GM18519 (cell line): ENCODE measurements around the gene RAC3.
"Not testable (repeated sequence)": the region's sequence is repeated elsewhere in the genome, so short reads cannot be mapped to it uniquely, and the experiment has no call there.

Experiments
- ATAC-seq: cut with Tn5 transposase; IDR thresholded peaks from one replicate; pipeline ENCODE4 v1.9.1; 2021; ENCODE audit warnings: mild to moderate bottlenecking, moderate library complexity; ENCODE audit not compliant: unreplicated experiment, low FRiP score

RAC3 gene

GRCh38 chr17:82037889-82038195 lies 6.4 kb downstream of the RAC3 start:
- ATAC-seq: no peak

DNA sequence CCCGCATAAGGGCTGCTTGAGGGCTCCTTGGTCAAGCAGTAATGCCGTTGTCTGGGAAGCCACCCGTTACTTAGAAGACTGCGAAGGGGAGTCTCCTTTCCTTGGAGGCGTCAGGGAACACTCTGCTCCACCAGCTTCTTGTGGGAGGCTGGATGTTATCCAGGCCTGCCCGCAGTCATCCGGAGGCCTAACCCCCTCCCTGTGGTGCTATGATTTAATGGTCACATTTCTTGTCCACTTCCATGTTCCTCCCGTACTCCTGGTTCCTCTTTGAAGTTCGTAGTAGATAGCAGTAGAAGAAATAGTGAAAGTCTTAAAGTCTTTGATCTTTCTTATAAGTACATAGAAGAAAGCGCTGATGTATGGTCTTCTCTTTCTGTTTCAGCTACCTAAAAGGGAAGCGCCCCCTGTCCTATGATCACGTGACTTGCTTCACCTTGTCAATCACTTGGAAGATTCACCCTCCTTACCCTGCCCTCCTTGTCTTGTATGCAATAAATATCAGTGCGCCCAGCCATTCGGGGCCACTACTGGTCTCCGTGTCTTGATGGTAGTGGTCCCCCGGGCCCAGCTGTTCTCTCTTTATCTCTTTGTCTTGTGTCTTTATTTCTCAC lies 7.4 kb downstream of the RAC3 start:
- ATAC-seq: not testable (repeated sequence)

DNA sequence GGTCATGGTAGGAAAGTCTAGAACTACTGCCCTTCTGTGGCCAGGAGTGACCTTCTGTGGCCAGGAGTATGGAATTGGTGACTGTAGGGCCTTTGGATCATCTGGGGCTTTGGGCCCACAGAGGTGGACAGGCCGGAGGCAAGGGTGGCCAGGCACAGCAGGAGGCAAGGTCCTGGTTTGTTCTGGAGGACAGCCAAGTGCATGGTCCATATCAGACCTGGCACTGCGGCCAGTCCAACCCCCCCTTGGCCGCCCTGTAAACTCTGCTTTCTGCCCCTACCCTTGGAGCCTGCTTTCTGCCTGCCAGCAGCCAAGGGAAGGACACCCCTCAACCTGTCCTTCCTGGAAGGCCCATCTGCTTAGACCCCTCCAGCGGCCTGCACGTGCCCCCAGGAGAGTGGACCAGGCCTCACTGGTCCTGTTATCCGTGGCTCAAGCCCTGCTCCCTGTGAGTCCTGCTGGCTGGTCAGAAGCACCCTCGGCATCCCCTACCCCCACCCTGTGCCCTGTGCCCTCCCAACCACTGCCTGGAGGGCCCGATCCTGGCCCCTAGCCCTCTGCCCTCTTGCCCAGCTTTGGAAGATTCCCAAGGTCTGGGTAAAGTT lies 8.3 kb downstream of the RAC3 start:
- no peak for ATAC-seq

DNA sequence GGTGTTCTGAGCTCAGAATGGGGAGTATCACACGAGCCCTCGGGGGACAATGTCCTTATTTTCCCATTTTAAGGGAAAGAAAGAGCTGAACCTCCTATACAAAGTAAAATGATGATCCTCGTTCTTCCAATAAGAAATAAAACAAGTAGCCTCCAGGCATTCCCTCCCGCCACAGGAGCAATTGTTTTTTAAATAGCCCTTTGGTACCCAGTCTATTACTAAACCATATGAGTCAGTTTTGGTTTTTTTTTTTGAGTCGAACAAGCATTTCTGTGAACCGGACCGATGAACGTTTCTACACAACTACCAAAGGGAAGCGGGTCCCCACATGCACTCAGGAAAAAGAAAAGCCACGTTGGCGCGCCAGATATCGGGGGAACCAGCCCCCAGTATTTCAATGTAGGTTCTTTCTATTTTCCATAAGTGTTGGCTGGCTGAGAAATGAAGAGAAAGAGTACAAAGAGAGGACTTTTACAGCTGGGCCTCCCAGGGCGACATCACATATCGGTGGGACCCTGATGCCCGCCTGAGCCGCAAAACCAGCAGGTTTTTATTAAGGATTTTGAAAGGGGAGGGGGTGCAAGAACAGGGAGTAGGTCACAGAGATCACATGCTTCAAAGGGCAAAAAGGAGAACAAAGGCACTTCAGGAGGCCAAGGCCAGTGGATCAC lies 9.8 kb downstream of the RAC3 start:
- no peak for ATAC-seq

- no peak for ATAC-seq
These were observed 11.2 kb downstream of the RAC3 start for GRCh38 chr17:82042649-82043048.

- no peak for ATAC-seq
These were observed 12.0 kb downstream of the RAC3 start for GRCh38 chr17:82043507-82043906.

GRCh38 chr17:82045936-82046484 lies 14.5 kb downstream of the RAC3 start:
- ATAC-seq: no peak

GRCh38 chr17:82046903-82047302 lies 15.4 kb downstream of the RAC3 start:
- ATAC-seq: no peak

DNA sequence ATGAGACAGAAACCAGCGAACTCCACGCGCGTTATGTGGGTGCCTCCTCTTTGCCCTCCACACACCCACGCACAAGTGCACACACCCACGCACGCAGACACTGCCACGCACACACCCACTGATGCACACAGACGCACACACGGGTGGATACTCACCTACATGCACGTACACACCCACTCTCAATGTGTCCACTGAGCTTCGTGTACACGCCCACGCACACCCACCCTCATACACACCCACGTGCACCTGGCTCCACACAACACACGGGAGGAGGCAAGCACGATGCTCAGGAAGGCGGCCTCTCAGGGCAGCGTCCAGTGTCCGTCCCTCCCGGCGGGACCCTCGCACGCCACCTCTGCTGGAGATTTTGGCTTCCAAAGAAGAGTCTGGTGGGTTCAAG lies 15.9 kb downstream of the RAC3 start:
- no peak for ATAC-seq

GRCh38 chr17:82047914-82048570 lies 16.6 kb downstream of the RAC3 start:
- no peak for ATAC-seq

GRCh38 chr17:82048571-82048971 lies 17.1 kb downstream of the RAC3 start:
- no peak for ATAC-seq

- no peak for ATAC-seq
These were observed 17.6 kb downstream of the RAC3 start for GRCh38 chr17:82049106-82049505.

GRCh38 chr17:82049521-82049971 lies 18.1 kb downstream of the RAC3 start:
- no peak for ATAC-seq

- ATAC-seq: no peak
These were observed 18.8 kb downstream of the RAC3 start for GRCh38 chr17:82050152-82050760.

DNA sequence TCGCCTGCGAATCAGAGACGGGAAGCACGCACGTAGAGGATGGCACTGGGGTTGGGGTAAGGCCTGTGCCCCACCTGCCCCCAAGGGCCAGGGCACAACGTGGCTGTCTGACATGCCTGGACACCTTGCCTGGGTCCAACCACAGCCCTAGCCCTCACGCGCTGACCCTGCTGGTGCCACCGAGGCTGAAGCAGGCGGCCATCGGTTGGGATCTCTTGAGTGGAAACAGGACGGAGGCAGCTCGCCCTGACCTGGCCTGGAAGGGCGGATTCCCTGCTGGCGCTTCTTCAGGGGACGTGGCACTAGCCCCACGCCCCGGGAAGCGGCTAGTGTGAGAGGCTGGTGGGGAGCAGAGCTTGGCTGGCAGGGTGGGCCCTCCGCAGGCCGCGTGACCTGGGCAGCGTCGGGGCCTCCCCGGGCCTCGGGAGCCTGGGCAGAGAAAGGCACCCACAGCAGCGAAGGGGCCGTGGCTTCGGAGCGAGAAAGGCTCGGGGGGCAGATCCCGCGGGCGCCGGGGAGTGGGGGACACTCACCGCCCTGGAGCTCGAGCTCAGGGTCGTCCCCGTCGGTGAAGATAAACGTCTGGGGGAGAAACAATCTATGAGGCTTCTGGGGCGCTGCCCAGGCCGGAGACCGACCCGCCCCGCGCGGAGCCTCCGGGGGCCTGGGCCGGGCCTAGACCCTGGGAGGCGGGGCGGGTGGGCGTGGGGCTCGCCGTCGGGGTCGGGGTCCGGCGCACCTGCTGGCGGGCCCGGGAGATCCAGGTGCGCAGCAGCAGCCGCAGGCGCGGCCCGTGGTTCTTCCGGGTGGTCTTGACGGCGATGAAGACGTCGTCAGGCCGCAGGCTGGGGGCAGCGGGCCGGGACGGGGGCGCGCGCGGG lies 19.5 kb downstream of the RAC3 start:
- ATAC-seq: no peak

DNA sequence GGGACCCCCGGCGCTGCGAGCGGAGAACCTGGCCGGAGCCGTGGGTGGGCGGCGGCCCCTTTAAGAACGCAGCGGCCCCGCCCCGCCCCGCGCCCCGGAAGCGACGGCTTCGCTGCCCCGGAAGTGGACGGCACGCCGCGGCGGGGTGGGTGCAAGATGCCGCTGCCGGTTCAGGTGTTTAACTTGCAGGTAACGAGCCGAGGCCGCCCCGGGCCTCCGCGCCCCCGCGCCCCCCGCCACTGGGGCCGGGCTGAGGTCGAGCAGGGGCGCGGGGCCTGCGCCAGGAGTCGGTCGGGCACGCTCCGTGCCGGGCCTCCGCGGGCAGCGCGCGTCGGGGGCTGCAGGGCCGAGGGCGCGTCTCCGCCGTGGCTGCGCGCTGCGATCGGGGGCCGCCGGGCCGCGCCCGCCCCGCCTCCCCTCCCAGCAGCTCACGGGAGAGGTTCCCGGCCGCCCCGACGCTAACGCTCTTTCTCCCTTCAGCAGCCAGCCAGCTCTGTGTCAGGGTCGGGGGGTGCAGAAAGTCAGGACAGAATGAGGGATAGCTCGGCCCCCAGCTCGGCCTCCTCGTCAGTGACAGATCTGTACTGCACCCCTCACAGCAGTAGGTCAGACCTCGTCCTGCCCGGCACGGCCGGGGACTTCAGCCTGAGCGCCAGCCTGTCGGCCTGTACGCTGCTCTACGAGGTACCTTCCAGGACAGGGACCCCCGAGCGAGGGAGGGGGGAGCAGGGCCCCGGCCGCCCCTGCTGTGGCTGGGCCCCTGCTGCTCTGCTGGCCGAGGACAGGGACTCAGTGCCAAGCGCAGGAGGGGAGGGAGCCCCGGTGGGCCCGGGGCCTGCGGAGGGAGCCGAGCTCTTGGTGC lies 20.5 kb downstream of the RAC3 start, which contains the start of the genes GPS1 and RFNG:
Gene GPS1 (plus strand): TSS at position 123 of the 862 bp plus-strand sequence. CDS start 34 bp downstream, at position 157.
Gene RFNG (minus strand): TSS at position 36 of the 862 bp plus-strand sequence. CDS start 45 bp downstream, outside the sequence.
- no peak for ATAC-seq

DNA sequence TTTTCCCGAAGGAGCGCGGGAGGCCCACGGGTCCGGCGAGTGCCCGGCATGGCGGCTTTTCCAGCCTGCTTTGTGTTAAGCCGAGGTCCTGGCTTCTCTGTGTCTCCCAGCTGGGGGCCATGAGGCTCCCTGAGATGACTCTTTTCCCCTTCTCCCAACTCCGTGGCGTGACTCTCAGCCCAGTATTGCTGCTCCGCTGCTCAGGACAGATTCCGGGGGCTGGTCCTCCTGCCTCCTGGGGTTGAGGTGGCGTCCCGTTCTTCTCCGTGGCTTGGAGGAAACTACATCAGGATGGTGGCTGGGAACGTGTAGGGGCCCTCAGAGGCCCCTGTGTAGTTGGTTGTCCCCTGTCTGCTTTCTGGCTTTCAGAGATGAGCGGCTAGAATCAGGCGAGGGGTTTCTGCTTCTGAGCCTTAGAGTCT lies 21.2 kb downstream of the RAC3 start:
- ATAC-seq: no peak

- no peak for ATAC-seq
These were observed 21.7 kb downstream of the RAC3 start for GRCh38 chr17:82053130-82053529.
